ENCODE results near the gene DSN1. TPM values are rescaled to one million over a fixed set of nuclear protein-coding genes. Genes with fewer than 3 reads are reported as not detected.

The DSN1 gene
- total RNA-seq, 1 experiment from 2014 or later, result 40.8 TPM

- Histone ChIP-seq H3K36me3 (ENCODE audit: insufficient read depth, low read length, poor library complexity, severe bottlenecking) (no peaks in the 10 kb centered on the region), H3K27ac (ENCODE audit: low read depth, low read length, poor library complexity, severe bottlenecking) (no peak overlapping the region), H3K4me3 (ENCODE audit: low read depth, low read length, poor library complexity, severe bottlenecking) (no peak overlapping the region), H3K9me3 (ENCODE audit: low read depth, low read length, poor library complexity, severe bottlenecking) (no peaks in the 10 kb centered on the region), H3K4me1 (ENCODE audit: insufficient read depth, low read length, poor library complexity, severe bottlenecking) (no peaks in the 10 kb centered on the region), H3K27me3 (replicated peaks; ENCODE audit: insufficient read depth, low read depth, low read length, poor library complexity) (no peaks in the 10 kb centered on the region)
- no TSS peak for BruUV-seq (replicated peaks)
- no peak for TF ChIP-seq EZH2 (IDR thresholded peaks at IDR 0.05; ENCODE audit: borderline replicate concordance, low read depth, low read length, poor library complexity, severe bottlenecking)
- no peak for TF ChIP-seq CTCF (conservative IDR thresholded peaks at IDR 0.05; ENCODE audit: low read depth, low read length)
- ChIA-PET POLR2A (ENCODE audit: low non-redundant PET) (no interaction called here), CTCF (no interaction called here)
- intact Hi-C loops (cut with micrococcal nuclease; ENCODE audit: unreplicated experiment), result no loop called here
- DNase-seq (ENCODE audit: low spot score), result no peak
Observed at GRCh38 chr20:36726168-36726567, 47.4 kb downstream of the DSN1 start.

- CTCF ChIA-PET, result no interaction called here
- H3K9me3 ChIP-seq (ENCODE audit: low read depth, low read length, poor library complexity, severe bottlenecking), result no peaks in the 10 kb centered on the region
- H3K4me3 ChIP-seq (ENCODE audit: low read depth, low read length, poor library complexity, severe bottlenecking), result no peak overlapping the region
- H3K4me1 ChIP-seq (ENCODE audit: insufficient read depth, low read length, poor library complexity, severe bottlenecking), result no peaks in the 10 kb centered on the region
- no peaks in the 10 kb centered on the region for H3K36me3 ChIP-seq (ENCODE audit: insufficient read depth, low read length, poor library complexity, severe bottlenecking)
- TF ChIP-seq CTCF (conservative IDR thresholded peaks at IDR 0.05; ENCODE audit: low read depth, low read length) (no peak), EZH2 (IDR thresholded peaks at IDR 0.05; ENCODE audit: borderline replicate concordance, low read depth, low read length, poor library complexity, severe bottlenecking) (no peak)
- intact Hi-C loops (cut with micrococcal nuclease; ENCODE audit: unreplicated experiment), result no loop called here
- no peak for DNase-seq (ENCODE audit: low spot score)
- BruUV-seq (replicated peaks), result no TSS peak
- POLR2A ChIA-PET (ENCODE audit: low non-redundant PET), result no interaction called here
- H3K27ac ChIP-seq (ENCODE audit: low read depth, low read length, poor library complexity, severe bottlenecking), result no peak overlapping the region
- H3K27me3 ChIP-seq (replicated peaks; ENCODE audit: insufficient read depth, low read depth, low read length, poor library complexity), result no peaks in the 10 kb centered on the region
Observed at GRCh38 chr20:36720510-36720909, 53.1 kb downstream of the DSN1 start.

GRCh38 chr20:36717657-36718056 lies 55.9 kb downstream of the DSN1 start:
- ChIA-PET POLR2A (ENCODE audit: low non-redundant PET) (no interaction called here), CTCF (interaction anchor here (0.8 kb wide), 1 partner anchor 37 kb away, joined by 3 read pairs; no protein-coding TSS in a partner anchor)
- TF ChIP-seq CTCF (conservative IDR thresholded peaks at IDR 0.05; ENCODE audit: low read depth, low read length), result peak; percentile 41; the same call in 1 of the 2 replicates
- TF ChIP-seq EZH2 (IDR thresholded peaks at IDR 0.05; ENCODE audit: borderline replicate concordance, low read depth, low read length, poor library complexity, severe bottlenecking), result no peak
- Histone ChIP-seq H3K27ac (ENCODE audit: low read depth, low read length, poor library complexity, severe bottlenecking) (no peak overlapping the region), H3K36me3 (ENCODE audit: insufficient read depth, low read length, poor library complexity, severe bottlenecking) (no peaks in the 10 kb centered on the region), H3K4me3 (ENCODE audit: low read depth, low read length, poor library complexity, severe bottlenecking) (no peak overlapping the region), H3K9me3 (ENCODE audit: low read depth, low read length, poor library complexity, severe bottlenecking) (no peaks in the 10 kb centered on the region), H3K27me3 (replicated peaks; ENCODE audit: insufficient read depth, low read depth, low read length, poor library complexity) (no peaks in the 10 kb centered on the region), H3K4me1 (ENCODE audit: insufficient read depth, low read length, poor library complexity, severe bottlenecking) (no peaks in the 10 kb centered on the region)
- intact Hi-C loops (cut with micrococcal nuclease; ENCODE audit: unreplicated experiment), result no loop called here
- BruUV-seq (replicated peaks), result no TSS peak
- DNase-seq (ENCODE audit: low spot score), result peak; percentile 25

All from A673 (cell line).